Measurements from ENCODE around the gene ABCC4.

DNA sequence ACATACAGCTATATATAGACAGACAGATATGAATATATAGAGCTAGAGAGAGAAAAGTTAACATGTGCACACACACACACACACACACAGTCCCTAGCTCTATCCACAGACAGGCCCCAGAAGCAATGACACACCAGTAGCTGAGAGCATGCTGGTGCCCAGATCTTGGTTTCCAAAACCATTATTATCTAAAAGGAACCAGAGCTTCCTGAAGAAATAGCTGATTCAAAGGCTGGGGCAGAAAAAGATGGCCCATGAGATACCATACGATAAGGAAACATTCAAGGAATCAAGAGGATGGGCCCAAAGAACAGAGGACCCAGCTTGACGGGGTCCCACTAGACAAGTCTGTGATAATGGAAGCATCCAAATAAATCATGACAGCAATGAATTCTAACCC lies 53.4 kb downstream of the ABCC4 start:
- TF ChIP-seq PAX8 (CRISPR knock-in tag; IDR thresholded peaks at IDR 0.05; ENCODE audit: borderline replicate concordance) (no peak), ESRRA (CRISPR knock-in tag; IDR thresholded peaks at IDR 0.05; ENCODE audit: low read depth) (no peak), ZNF589 (CRISPR knock-in tag; conservative IDR thresholded peaks at IDR 0.05) (no peak), ZFP41 (CRISPR knock-in tag; IDR thresholded peaks at IDR 0.05; ENCODE audit: borderline replicate concordance) (no peak), EP300 (IDR thresholded peaks at IDR 0.05; ENCODE audit: low read depth in 2 of 2, low read length in 2 of 2) (no peak), EP300 (CRISPR knock-in tag; IDR thresholded peaks at IDR 0.05; ENCODE audit: borderline replicate concordance) (no peak), ATF3 (CRISPR knock-in tag; IDR thresholded peaks at IDR 0.05) (no peak), ATF6 (CRISPR knock-in tag; conservative IDR thresholded peaks at IDR 0.05) (no peak)
- TF ChIP-seq, protein P1, sequence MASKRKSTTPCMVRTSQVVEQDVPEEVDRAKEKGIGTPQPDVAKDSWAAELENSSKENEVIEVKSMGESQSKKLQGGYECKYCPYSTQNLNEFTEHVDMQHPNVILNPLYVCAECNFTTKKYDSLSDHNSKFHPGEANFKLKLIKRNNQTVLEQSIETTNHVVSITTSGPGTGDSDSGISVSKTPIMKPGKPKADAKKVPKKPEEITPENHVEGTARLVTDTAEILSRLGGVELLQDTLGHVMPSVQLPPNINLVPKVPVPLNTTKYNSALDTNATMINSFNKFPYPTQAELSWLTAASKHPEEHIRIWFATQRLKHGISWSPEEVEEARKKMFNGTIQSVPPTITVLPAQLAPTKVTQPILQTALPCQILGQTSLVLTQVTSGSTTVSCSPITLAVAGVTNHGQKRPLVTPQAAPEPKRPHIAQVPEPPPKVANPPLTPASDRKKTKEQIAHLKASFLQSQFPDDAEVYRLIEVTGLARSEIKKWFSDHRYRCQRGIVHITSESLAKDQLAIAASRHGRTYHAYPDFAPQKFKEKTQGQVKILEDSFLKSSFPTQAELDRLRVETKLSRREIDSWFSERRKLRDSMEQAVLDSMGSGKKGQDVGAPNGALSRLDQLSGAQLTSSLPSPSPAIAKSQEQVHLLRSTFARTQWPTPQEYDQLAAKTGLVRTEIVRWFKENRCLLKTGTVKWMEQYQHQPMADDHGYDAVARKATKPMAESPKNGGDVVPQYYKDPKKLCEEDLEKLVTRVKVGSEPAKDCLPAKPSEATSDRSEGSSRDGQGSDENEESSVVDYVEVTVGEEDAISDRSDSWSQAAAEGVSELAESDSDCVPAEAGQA (IDR thresholded peaks at IDR 0.05; ENCODE audit: low read depth), result no peak
- TF ChIP-seq, protein P1 (CRISPR knock-in tag; IDR thresholded peaks at IDR 0.05; ENCODE audit: borderline replicate concordance), result no peak

All from HepG2 (cell line).